Hepatocyte (in vitro differentiated cells): Measurements from ENCODE around the gene CDKL5. TPM values are rescaled to one million over a fixed set of nuclear protein-coding genes. Genes with fewer than 3 reads are reported as not detected.

Source experiments
- DNase-seq: peaks from one replicate; pipeline ENCODE4 v3.0.0-alpha.2; 2016; ENCODE audit warnings: low spot score
- H2AFZ ChIP-seq: fragments of 200-600 bp; sonication (generic); 2 replicates; pipeline ENCODE4 v1.6.0; 2016; ENCODE audit warnings: antibody characterized with exemption, mild to moderate bottlenecking
- H3K27ac ChIP-seq: fragments of 200-600 bp; sonication (generic); 2 replicates; pipeline ENCODE4 v1.5.1; 2016; ENCODE audit warnings: mild to moderate bottlenecking
- H3K27me3 ChIP-seq: fragments of 200-600 bp; sonication (generic); 2 replicates; pipeline ENCODE4 v1.6.1; 2016
- H3K36me3 ChIP-seq: fragments of 200-600 bp; sonication (generic); replicated peaks from 2 replicates; pipeline ENCODE4 v1.5.1; 2016; ENCODE audit warnings: low read depth; ENCODE audit not compliant: insufficient read depth
- H3K4me1 ChIP-seq: fragments of 200-600 bp; sonication (generic); 2 replicates; pipeline ENCODE4 v1.5.1; 2016; ENCODE audit warnings: mild to moderate bottlenecking, moderate library complexity; ENCODE audit not compliant: insufficient read depth
- H3K4me2 ChIP-seq: fragments of 200-600 bp; sonication (generic); 2 replicates; pipeline ENCODE4 v1.6.0; 2016
- H3K4me3 ChIP-seq: fragments of 200-600 bp; sonication (generic); 2 replicates; pipeline ENCODE4 v1.5.1; 2016; ENCODE audit warnings: mild to moderate bottlenecking
- H3K79me2 ChIP-seq: fragments of 200-600 bp; sonication (generic); 2 replicates; pipeline ENCODE4 v1.6.0; 2017; ENCODE audit warnings: mild to moderate bottlenecking
- H3K9me2 ChIP-seq: fragments of 200-600 bp; sonication (generic); replicated peaks from 2 replicates; pipeline ENCODE4 v1.6.0; 2017; ENCODE audit warnings: mild to moderate bottlenecking; ENCODE audit not compliant: insufficient read depth
- H3K9me3 ChIP-seq: fragments of 200-600 bp; sonication (generic); 2 replicates; pipeline ENCODE4 v1.5.1; 2016; ENCODE audit warnings: low read depth, mild to moderate bottlenecking
- H4K20me1 ChIP-seq: fragments of 200-600 bp; sonication (generic); 2 replicates; pipeline ENCODE4 v1.6.0; 2016; ENCODE audit warnings: mild to moderate bottlenecking; ENCODE audit not compliant: insufficient read depth, poor library complexity, severe bottlenecking
- EZH2 ChIP-seq: fragments of 200-600 bp; sonication (generic); IDR thresholded peaks from 2 replicates; pipeline ENCODE4 v1.6.1; 2016; ENCODE audit warnings: antibody characterized with exemption, mild to moderate bottlenecking, borderline replicate concordance
- EZH2phosphoT487 ChIP-seq: fragments of 200-600 bp; sonication (generic); IDR thresholded peaks from one replicate; pipeline ENCODE4 v1.6.1; 2018; ENCODE audit warnings: antibody characterized with exemption, mild to moderate bottlenecking, low read depth, moderate library complexity; ENCODE audit not compliant: unreplicated experiment, severe bottlenecking
- WGBS: methylation state at CpG from one replicate; pipeline ENCODE4 v1.1.6; 2016; ENCODE audit warnings: low lambda C conversion rate; ENCODE audit errors: missing lambda C conversion rate; 5-methylcytosine and 5-hydroxymethylcytosine counted together
- polyA plus RNA-seq: library from polyadenylated mRNA; unstranded; fragments of >200 nt; fragmentation: Nextera tagmentation; extraction: Ambion mirVana; gene quantifications from 2 replicates; pipeline ENCODE4 v1.2.1, GENCODE V29; 2016
- total RNA-seq: library from RNA; depleted of rRNA; stranded (reverse); fragments of >200 nt; gene quantifications from 2 replicates; pipeline ENCODE4 v1.2.3, GENCODE V29; 2014
- TF ChIP-seq, protein P1 (sequence below): fragments of 200-600 bp; sonication (generic); IDR thresholded peaks from 2 replicates; pipeline ENCODE4 v1.5.1; 2016; ENCODE audit warnings: antibody characterized with exemption, mild to moderate bottlenecking; ENCODE audit not compliant: poor library complexity

Gene CDKL5
- total and polyA plus RNA-seq, 2 experiments from 2014 or later: 6.5 to 17.7 TPM

GRCh38 chrX:18461431-18461830 lies 36.0 kb downstream of the CDKL5 start:
- peaks cover 9% of the 10 kb centered on the region for H4K20me1 ChIP-seq
- TF ChIP-seq EZH2 (no peak), EZH2phosphoT487 (no peak)
- TF ChIP-seq, protein P1, sequence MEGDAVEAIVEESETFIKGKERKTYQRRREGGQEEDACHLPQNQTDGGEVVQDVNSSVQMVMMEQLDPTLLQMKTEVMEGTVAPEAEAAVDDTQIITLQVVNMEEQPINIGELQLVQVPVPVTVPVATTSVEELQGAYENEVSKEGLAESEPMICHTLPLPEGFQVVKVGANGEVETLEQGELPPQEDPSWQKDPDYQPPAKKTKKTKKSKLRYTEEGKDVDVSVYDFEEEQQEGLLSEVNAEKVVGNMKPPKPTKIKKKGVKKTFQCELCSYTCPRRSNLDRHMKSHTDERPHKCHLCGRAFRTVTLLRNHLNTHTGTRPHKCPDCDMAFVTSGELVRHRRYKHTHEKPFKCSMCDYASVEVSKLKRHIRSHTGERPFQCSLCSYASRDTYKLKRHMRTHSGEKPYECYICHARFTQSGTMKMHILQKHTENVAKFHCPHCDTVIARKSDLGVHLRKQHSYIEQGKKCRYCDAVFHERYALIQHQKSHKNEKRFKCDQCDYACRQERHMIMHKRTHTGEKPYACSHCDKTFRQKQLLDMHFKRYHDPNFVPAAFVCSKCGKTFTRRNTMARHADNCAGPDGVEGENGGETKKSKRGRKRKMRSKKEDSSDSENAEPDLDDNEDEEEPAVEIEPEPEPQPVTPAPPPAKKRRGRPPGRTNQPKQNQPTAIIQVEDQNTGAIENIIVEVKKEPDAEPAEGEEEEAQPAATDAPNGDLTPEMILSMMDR: no peak
- H3K4me3 ChIP-seq: no peak overlapping the region
- WGBS: 32% methylated on average over 1 of the region's 1 CpG
- H2AFZ ChIP-seq: no peak overlapping the region
- no peaks in the 10 kb centered on the region for H3K4me1 ChIP-seq
- H3K9me3 ChIP-seq: no peaks in the 10 kb centered on the region
- peaks cover 73% of the 10 kb centered on the region for H3K79me2 ChIP-seq
- no peak overlapping the region for H3K4me2 ChIP-seq
- no peak for DNase-seq
- H3K36me3 ChIP-seq: no peaks in the 10 kb centered on the region
- H3K27ac ChIP-seq: no peak overlapping the region
- H3K9me2 ChIP-seq: no peaks in the 10 kb centered on the region
- H3K27me3 ChIP-seq: no peaks in the 10 kb centered on the region

DNA sequence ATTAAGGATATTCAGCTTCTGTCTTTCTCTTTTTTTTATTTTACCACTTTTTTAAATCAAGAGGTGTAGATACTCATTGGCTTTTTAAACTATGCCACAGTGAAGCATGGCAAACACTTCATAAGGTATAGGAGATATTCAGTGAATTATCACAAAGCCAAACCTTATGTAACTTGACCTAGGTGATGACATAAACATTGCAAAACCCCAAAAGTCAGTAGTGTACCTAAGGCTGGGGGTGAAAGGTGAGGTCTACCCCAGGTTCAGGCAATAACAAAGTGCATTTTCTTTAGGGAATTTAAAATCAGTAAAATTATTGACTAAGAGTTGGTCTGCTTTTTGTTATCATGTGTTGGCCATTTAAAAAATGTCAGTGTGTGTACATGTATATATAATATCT lies 39.1 kb downstream of the CDKL5 start:
- H3K4me2 ChIP-seq: no peak overlapping the region
- no peaks in the 10 kb centered on the region for H3K36me3 ChIP-seq
- H3K27ac ChIP-seq: no peak overlapping the region
- H3K27me3 ChIP-seq: no peaks in the 10 kb centered on the region
- no peaks in the 10 kb centered on the region for H3K9me2 ChIP-seq
- no peak overlapping the region for H3K4me3 ChIP-seq
- no peak for TF ChIP-seq EZH2
- TF ChIP-seq EZH2phosphoT487: no peak
- TF ChIP-seq, protein P1: no peak
- no peak overlapping the region for H2AFZ ChIP-seq
- no peak for DNase-seq
- peaks cover 9% of the 10 kb centered on the region for H4K20me1 ChIP-seq
- H3K9me3 ChIP-seq: no peaks in the 10 kb centered on the region
- peaks cover 57% of the 10 kb centered on the region for H3K79me2 ChIP-seq
- no peaks in the 10 kb centered on the region for H3K4me1 ChIP-seq

- no peak for DNase-seq
- Histone ChIP-seq H4K20me1 (peaks cover 9% of the 10 kb centered on the region), H2AFZ (no peak overlapping the region), H3K36me3 (no peaks in the 10 kb centered on the region), H3K9me3 (no peaks in the 10 kb centered on the region), H3K79me2 (peaks cover 54% of the 10 kb centered on the region), H3K27me3 (no peaks in the 10 kb centered on the region), H3K4me3 (no peak overlapping the region), H3K27ac (no peak overlapping the region), H3K4me1 (no peaks in the 10 kb centered on the region), H3K9me2 (no peaks in the 10 kb centered on the region), H3K4me2 (no peak overlapping the region)
- TF ChIP-seq, protein P1: no peak
- TF ChIP-seq EZH2phosphoT487 (no peak), EZH2 (no peak)
- WGBS: 76% methylated on average over 4 of the region's 4 CpGs
These were observed 39.6 kb downstream of the CDKL5 start for GRCh38 chrX:18465051-18465450.

- WGBS: 92% methylated on average over 4 of the region's 4 CpGs
- Histone ChIP-seq H3K36me3 (no peaks in the 10 kb centered on the region), H3K4me2 (no peak overlapping the region), H3K9me2 (no peaks in the 10 kb centered on the region), H3K4me3 (no peak overlapping the region), H3K79me2 (peaks cover 37% of the 10 kb centered on the region), H2AFZ (no peak overlapping the region), H3K27ac (no peak overlapping the region), H3K9me3 (no peaks in the 10 kb centered on the region), H4K20me1 (peaks cover 4% of the 10 kb centered on the region), H3K27me3 (no peaks in the 10 kb centered on the region), H3K4me1 (no peaks in the 10 kb centered on the region)
- DNase-seq: no peak
- TF ChIP-seq, protein P1: no peak
- no peak for TF ChIP-seq EZH2phosphoT487
- no peak for TF ChIP-seq EZH2
These were observed 43.2 kb downstream of the CDKL5 start for GRCh38 chrX:18468599-18468998.
